GM12873 (cell line): Measurements from ENCODE around the gene USP33.

Experiments
- TF ChIP-seq, protein P1 (sequence below): IDR thresholded peaks from 2 replicates; pipeline ENCODE4 v1.5.1; 2012; ENCODE audit warnings: low read depth, mild to moderate bottlenecking, moderate library complexity, low read length, control low read depth; ENCODE audit not compliant: insufficient read depth; ENCODE audit errors: missing control alignments

Gene USP33

DNA sequence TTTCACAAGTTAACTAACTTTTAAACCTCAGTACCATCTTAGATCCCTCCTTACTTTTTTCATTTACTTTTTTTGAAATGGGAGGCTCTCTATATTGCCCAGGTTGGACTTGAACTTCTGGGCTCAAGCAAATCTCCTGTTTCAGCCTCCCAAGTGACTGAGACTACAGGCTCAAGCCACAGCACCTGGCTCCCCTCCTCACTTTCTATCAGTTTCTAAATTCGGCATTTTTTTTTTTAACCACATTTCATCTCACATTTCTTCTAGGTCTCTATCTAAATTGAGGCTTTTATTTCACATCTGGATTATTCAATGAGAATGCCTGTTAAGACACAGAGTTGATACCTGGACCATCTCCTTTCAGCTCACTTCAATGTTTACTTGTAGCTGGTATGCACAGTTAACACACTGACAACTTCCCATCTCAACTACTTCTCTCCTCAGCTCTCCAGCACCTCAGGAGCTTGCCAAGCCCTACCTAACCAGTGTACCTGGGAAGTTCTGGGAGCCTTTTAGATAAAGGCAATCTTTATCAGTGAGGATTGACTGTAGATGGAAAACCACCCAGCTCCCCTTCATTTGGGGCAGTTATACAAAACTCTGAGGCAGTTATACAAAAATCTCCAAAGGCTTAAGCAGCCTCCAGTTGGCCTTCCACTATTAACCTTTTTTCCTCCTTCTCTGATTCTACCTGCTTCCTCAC is 3.4 kb downstream of the USP33 start:
- TF ChIP-seq, protein P1, sequence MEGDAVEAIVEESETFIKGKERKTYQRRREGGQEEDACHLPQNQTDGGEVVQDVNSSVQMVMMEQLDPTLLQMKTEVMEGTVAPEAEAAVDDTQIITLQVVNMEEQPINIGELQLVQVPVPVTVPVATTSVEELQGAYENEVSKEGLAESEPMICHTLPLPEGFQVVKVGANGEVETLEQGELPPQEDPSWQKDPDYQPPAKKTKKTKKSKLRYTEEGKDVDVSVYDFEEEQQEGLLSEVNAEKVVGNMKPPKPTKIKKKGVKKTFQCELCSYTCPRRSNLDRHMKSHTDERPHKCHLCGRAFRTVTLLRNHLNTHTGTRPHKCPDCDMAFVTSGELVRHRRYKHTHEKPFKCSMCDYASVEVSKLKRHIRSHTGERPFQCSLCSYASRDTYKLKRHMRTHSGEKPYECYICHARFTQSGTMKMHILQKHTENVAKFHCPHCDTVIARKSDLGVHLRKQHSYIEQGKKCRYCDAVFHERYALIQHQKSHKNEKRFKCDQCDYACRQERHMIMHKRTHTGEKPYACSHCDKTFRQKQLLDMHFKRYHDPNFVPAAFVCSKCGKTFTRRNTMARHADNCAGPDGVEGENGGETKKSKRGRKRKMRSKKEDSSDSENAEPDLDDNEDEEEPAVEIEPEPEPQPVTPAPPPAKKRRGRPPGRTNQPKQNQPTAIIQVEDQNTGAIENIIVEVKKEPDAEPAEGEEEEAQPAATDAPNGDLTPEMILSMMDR: no peak

GRCh38 chr1:77744576-77744975 is 15.1 kb downstream of the USP33 start:
- TF ChIP-seq, protein P1: no peak

DNA sequence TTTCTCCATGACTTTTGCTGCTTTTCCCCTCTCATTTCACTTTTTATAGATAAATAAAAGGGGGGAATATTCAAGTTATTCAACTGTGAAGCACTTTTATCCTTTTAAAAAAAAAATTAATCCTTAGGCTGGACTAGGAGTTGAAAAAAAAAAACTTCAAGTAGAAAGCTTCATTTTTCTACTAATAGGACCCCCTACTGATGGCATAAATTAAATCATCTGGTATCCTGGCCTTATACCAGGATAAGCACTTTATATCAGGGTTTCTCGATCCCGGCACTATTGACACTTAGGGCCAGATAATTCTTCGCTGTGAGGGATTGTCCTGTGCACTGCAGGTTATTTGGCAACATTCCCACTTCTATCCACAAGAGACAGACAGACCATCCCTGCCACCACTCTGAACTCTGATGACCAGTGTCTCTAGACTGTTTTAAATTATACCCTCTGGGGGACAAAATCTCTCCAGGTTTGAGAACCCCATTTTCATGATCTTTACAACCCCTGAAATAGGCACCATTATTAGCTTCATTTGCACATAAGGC is 17.6 kb downstream of the USP33 start:
- TF ChIP-seq, protein P1: no peak

- TF ChIP-seq, protein P1: no peak
Measured at GRCh38 chr1:77741316-77741715, 18.3 kb downstream of the USP33 start.

GRCh38 chr1:77739235-77739634 is 20.4 kb downstream of the USP33 start:
- TF ChIP-seq, protein P1: no peak

DNA sequence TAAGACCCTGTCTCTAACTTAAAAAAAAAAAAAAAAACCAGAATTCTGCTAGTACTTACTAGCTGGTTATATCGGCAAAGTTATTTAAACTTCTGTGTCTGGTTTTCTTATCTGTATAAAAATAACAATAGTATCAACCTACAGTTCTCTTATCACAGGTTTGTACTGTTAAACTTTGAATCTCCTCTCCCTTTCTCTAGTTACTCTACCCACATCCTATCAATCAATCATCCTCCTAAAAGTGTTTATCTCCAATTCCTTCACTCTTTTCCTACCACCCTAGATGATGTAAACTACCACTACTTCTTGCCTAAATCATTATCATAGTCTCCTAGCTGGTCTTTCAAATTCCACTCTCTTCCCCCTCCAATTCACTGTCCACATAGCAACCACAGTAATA is 27.6 kb downstream of the USP33 start:
- TF ChIP-seq, protein P1: no peak

GRCh38 chr1:77725706-77726105 is 33.9 kb downstream of the USP33 start:
- TF ChIP-seq, protein P1: no peak
